ENCODE results near the gene PRELP.

DNA sequence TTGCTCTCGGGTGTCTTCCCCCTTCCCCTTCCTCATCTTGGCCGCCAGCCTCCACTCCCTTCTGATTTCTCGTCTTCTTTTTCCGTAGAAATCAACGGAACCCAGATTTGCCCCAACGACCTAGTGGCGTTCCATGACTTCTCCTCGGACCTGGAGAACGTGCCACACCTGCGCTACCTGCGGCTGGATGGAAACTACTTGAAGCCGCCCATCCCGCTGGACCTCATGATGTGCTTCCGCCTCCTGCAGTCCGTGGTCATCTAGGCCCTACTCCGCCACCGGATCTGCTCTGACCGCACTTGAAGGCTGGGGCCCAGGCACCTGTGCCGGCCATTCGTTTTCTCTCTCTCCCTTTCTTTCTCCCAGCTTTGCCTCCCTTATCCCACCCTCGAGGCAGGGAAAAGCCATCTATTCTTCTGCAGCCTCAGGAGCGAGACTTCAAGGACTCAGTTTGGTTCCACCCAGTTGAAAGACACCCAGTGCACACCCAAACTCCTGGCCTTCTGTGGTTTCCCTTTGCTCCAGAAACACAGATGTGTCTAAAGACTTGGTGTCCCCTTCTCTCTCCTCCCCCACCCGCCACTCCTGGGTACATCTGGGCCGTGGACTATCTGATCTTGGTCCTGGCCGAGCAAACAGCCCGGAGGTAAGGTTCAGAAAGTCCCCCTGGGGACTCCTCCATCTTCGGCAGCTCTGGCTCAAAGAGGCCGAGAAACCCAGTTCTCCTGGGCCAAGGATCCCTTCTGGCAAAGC lies 11.2 kb downstream of the PRELP start:
- TF ChIP-seq, protein P1, sequence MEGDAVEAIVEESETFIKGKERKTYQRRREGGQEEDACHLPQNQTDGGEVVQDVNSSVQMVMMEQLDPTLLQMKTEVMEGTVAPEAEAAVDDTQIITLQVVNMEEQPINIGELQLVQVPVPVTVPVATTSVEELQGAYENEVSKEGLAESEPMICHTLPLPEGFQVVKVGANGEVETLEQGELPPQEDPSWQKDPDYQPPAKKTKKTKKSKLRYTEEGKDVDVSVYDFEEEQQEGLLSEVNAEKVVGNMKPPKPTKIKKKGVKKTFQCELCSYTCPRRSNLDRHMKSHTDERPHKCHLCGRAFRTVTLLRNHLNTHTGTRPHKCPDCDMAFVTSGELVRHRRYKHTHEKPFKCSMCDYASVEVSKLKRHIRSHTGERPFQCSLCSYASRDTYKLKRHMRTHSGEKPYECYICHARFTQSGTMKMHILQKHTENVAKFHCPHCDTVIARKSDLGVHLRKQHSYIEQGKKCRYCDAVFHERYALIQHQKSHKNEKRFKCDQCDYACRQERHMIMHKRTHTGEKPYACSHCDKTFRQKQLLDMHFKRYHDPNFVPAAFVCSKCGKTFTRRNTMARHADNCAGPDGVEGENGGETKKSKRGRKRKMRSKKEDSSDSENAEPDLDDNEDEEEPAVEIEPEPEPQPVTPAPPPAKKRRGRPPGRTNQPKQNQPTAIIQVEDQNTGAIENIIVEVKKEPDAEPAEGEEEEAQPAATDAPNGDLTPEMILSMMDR (IDR thresholded peaks at IDR 0.05; ENCODE audit: low read length), result no peak
- TF ChIP-seq EZH2 (optimal IDR thresholded peaks at IDR 0.05; ENCODE audit: low read depth, low read length) (no peak), EZH2phosphoT487 (IDR thresholded peaks at IDR 0.05; ENCODE audit: low read length) (no peak)
